Measurements from ENCODE around the gene PARD3B.

PARD3B gene

GRCh38 chr2:205499006-205499405 lies 953.7 kb downstream of the PARD3B start:
- DNase-seq: no peak

- no peak for DNase-seq
Observed at GRCh38 chr2:205500065-205500464, 954.8 kb downstream of the PARD3B start.

- no peak for DNase-seq
Observed at GRCh38 chr2:205500951-205501350, 955.7 kb downstream of the PARD3B start.

GRCh38 chr2:205501826-205502225 lies 956.6 kb downstream of the PARD3B start:
- no peak for DNase-seq

GRCh38 chr2:205505371-205505770 lies 960.1 kb downstream of the PARD3B start:
- no peak for DNase-seq

- DNase-seq: no peak
Observed at GRCh38 chr2:205509655-205510054, 964.4 kb downstream of the PARD3B start.

- DNase-seq: no peak
Observed at GRCh38 chr2:205510345-205510744, 965.1 kb downstream of the PARD3B start.

GRCh38 chr2:205511221-205511620 lies 965.9 kb downstream of the PARD3B start:
- no peak for DNase-seq

GRCh38 chr2:205511641-205512040 lies 966.4 kb downstream of the PARD3B start:
- DNase-seq: no peak

- DNase-seq: no peak
Observed at GRCh38 chr2:205520311-205520710, 975.0 kb downstream of the PARD3B start.

GRCh38 chr2:205524656-205525055 lies 979.4 kb downstream of the PARD3B start:
- no peak for DNase-seq

- no peak for DNase-seq
Observed at GRCh38 chr2:205527801-205528200, 982.5 kb downstream of the PARD3B start.

GRCh38 chr2:205531072-205531471 lies 985.8 kb downstream of the PARD3B start:
- DNase-seq: no peak

GRCh38 chr2:205531489-205532148 lies 986.3 kb downstream of the PARD3B start:
- DNase-seq: no peak

GRCh38 chr2:205535001-205535400 lies 989.7 kb downstream of the PARD3B start:
- DNase-seq: no peak

GRCh38 chr2:205539603-205540002 lies 994.3 kb downstream of the PARD3B start:
- no peak for DNase-seq

- no peak for DNase-seq
Observed at GRCh38 chr2:205540036-205540435, 994.8 kb downstream of the PARD3B start.

- no peak for DNase-seq
Observed at GRCh38 chr2:205543262-205543843, 998.1 kb downstream of the PARD3B start.

GRCh38 chr2:205543937-205544702 lies 998.8 kb downstream of the PARD3B start:
- DNase-seq: no peak

GRCh38 chr2:205545971-205546816 lies 1000.9 kb downstream of the PARD3B start:
- no peak for DNase-seq

GRCh38 chr2:205555566-205556230 lies 1010.4 kb downstream of the PARD3B start:
- no peak for DNase-seq

GRCh38 chr2:205556357-205556756 lies 1011.1 kb downstream of the PARD3B start:
- DNase-seq: no peak

Measured in cortex of kidney (tissue), 1 donor.